ENCODE data around the gene IFIT5. TPM values are rescaled to one million over a fixed set of nuclear protein-coding genes. Genes with fewer than 3 reads are reported as not detected.

Gene IFIT5
- polyA plus RNA-seq, 6 donors from 2014 or later, result 13.6 to 24.2 (median 21.4) TPM

- ATAC-seq (ENCODE audit: low read depth in 2 of 2), result no peak
- no peak overlapping the region for H3K27ac Mint-ChIP-seq
- no peaks in the 10 kb centered on the region for H3K36me3 Mint-ChIP-seq
- peaks cover 8 to 53% (median 30%) of the 10 kb centered on the region in 3 donors for H3K27me3 Mint-ChIP-seq
- no peak for DNase-seq
- peaks cover 3 to 7% (median 6%) of the 10 kb centered on the region in 3 donors for H3K4me1 Mint-ChIP-seq
- no peak overlapping the region for H3K4me3 Mint-ChIP-seq
- no peaks in the 10 kb centered on the region for H3K9me3 Mint-ChIP-seq
These were observed 44.4 kb downstream of the IFIT5 start for GRCh38 chr10:89458784-89459183.

GRCh38 chr10:89463846-89464537 lies 49.6 kb downstream of the IFIT5 start:
- no peak overlapping the region for H3K4me3 Mint-ChIP-seq
- peaks cover 8 to 37% (median 23%) of the 10 kb centered on the region in 3 donors for H3K27me3 Mint-ChIP-seq
- no peaks in the 10 kb centered on the region for H3K9me3 Mint-ChIP-seq
- no peak for DNase-seq
- H3K4me1 Mint-ChIP-seq, result no peaks in the 10 kb centered on the region
- no peak overlapping the region for H3K27ac Mint-ChIP-seq
- ATAC-seq (ENCODE audit: low read depth in 2 of 2), result no peak
- H3K36me3 Mint-ChIP-seq, result no peaks in the 10 kb centered on the region

GRCh38 chr10:89465196-89465595 lies 50.8 kb downstream of the IFIT5 start:
- DNase-seq, result no peak
- peaks cover 9 to 28% (median 19%) of the 10 kb centered on the region in 3 donors for H3K27me3 Mint-ChIP-seq
- no peak overlapping the region for H3K4me3 Mint-ChIP-seq
- H3K27ac Mint-ChIP-seq, result no peak overlapping the region
- ATAC-seq (ENCODE audit: low read depth in 2 of 2), result no peak
- no peaks in the 10 kb centered on the region for H3K9me3 Mint-ChIP-seq
- no peaks in the 10 kb centered on the region for H3K4me1 Mint-ChIP-seq
- H3K36me3 Mint-ChIP-seq, result no peaks in the 10 kb centered on the region

GRCh38 chr10:89466599-89467035 lies 52.2 kb downstream of the IFIT5 start:
- H3K4me3 Mint-ChIP-seq, result no peak overlapping the region
- H3K4me1 Mint-ChIP-seq, result no peaks in the 10 kb centered on the region
- H3K27me3 Mint-ChIP-seq, result peaks cover 4 to 14% (median 13%) of the 10 kb centered on the region in 3 donors
- ATAC-seq (ENCODE audit: low read depth in 2 of 2) (peak; percentile 83 to 87), DNase-seq (no peak)
- no peak overlapping the region for H3K27ac Mint-ChIP-seq
- no peaks in the 10 kb centered on the region for H3K36me3 Mint-ChIP-seq
- no peaks in the 10 kb centered on the region for H3K9me3 Mint-ChIP-seq

- H3K4me3 Mint-ChIP-seq, result no peak overlapping the region
- peaks cover 4 to 6% (median 6%) of the 10 kb centered on the region in 3 donors for H3K27me3 Mint-ChIP-seq
- no peak overlapping the region for H3K27ac Mint-ChIP-seq
- no peaks in the 10 kb centered on the region for H3K36me3 Mint-ChIP-seq
- no peaks in the 10 kb centered on the region for H3K4me1 Mint-ChIP-seq
- no peak for DNase-seq
- no peak for ATAC-seq (ENCODE audit: low read depth in 2 of 2)
- no peaks in the 10 kb centered on the region for H3K9me3 Mint-ChIP-seq
These were observed 54.0 kb downstream of the IFIT5 start for GRCh38 chr10:89468191-89468965.

- H3K27ac Mint-ChIP-seq, result no peak overlapping the region
These were observed 55.1 kb downstream of the IFIT5 start for GRCh38 chr10:89469517-89469916.

More at GRCh38 chr10:89469517-89469916, 55.1 kb downstream of the IFIT5 start:
- no peak for ATAC-seq (ENCODE audit: low read depth in 2 of 2)
- no peak for DNase-seq
- Mint-ChIP-seq H3K36me3 (no peaks in the 10 kb centered on the region), H3K9me3 (no peaks in the 10 kb centered on the region), H3K4me3 (no peak overlapping the region), H3K27me3 (peaks cover 4 to 18% (median 7%) of the 10 kb centered on the region in 3 donors), H3K4me1 (no peaks in the 10 kb centered on the region)

Other genes with a start within 250 kb of the IFIT5 start
- 1 to 10 TPM in 1 of 6 donors, under 1 TPM in 3, not detected in 2; 0.24 to 1.1 (median 0.95) TPM for gene CH25H, start 207.3 kb upstream of the IFIT5 start, polyA plus RNA-seq (ENCODE audit: low read depth in 6 of 6)
- 100 to 1,000 TPM; 134 to 178 (median 159) TPM for gene LIPA, start 162.8 kb upstream of the IFIT5 start, polyA plus RNA-seq (ENCODE audit: low read depth in 6 of 6)
- 10 to 100 TPM in 5 of 6 donors, 1 to 10 TPM in 1; 9.4 to 22.7 (median 14.0) TPM for gene IFIT2, start 112.5 kb upstream of the IFIT5 start, polyA plus RNA-seq (ENCODE audit: low read depth in 6 of 6)
- 10 to 100 TPM in 2 of 6 donors, 1 to 10 TPM in 4; 3.5 to 27.2 (median 7.3) TPM for gene IFIT3, start 86.6 kb upstream of the IFIT5 start, polyA plus RNA-seq (ENCODE audit: low read depth in 6 of 6)
- gene IFIT1B, start 36.5 kb upstream of the IFIT5 start, polyA plus RNA-seq (ENCODE audit: low read depth in 6 of 6), result under 1 TPM in 2 of 6 donors, not detected in 4; 0.12 to 0.15 TPM
- gene IFIT1, start 21.9 kb upstream of the IFIT5 start, polyA plus RNA-seq (ENCODE audit: low read depth in 6 of 6), result 1 to 10 TPM; 1.2 to 6.7 (median 3.1) TPM
- gene SLC16A12, start 121.0 kb downstream of the IFIT5 start, polyA plus RNA-seq (ENCODE audit: low read depth in 6 of 6), result not detected
- gene PANK1, start 230.7 kb downstream of the IFIT5 start, polyA plus RNA-seq (ENCODE audit: low read depth in 6 of 6), result under 1 TPM in 4 of 6 donors, not detected in 2; 0.11 to 0.78 (median 0.42) TPM

Measured in naive B cell (primary cell).